Fibroblast of gingiva (primary cell): ENCODE measurements around the gene EMID1.

Experiments
- DNase-seq: peaks from one replicate; pipeline ENCODE4 v3.0.0-alpha.2; 2011; ENCODE audit warnings: low read depth

Gene EMID1

GRCh38 chr22:29260601-29261315 lies 55.1 kb downstream of the EMID1 start:
- DNase-seq: no peak

- no peak for DNase-seq
These were observed 58.1 kb downstream of the EMID1 start for GRCh38 chr22:29263791-29264276.

GRCh38 chr22:29265305-29265704 lies 59.6 kb downstream of the EMID1 start:
- no peak for DNase-seq

- DNase-seq: peak; percentile 75
These were observed 60.2 kb downstream of the EMID1 start for GRCh38 chr22:29265929-29266328.

- peak; percentile 22 for DNase-seq
These were observed 61.1 kb downstream of the EMID1 start for GRCh38 chr22:29266564-29267461.

- DNase-seq: no peak
These were observed 61.8 kb downstream of the EMID1 start for GRCh38 chr22:29267462-29267857.

- peak; percentile 98 for DNase-seq
These were observed 62.3 kb downstream of the EMID1 start, which contains the start of the genes EWSR1 and RHBDD3 for GRCh38 chr22:29267858-29268510. Gene EWSR1 (plus strand): TSS chr22:29268268. CDS start chr22:29268337, 69 bp downstream. Gene RHBDD3 (minus strand): TSS chr22:29267981. CDS start chr22:29265626, 2,355 bp downstream.

GRCh38 chr22:29268511-29269229 lies 63.0 kb downstream of the EMID1 start:
- DNase-seq: peak; percentile 72

- no peak for DNase-seq
These were observed 63.5 kb downstream of the EMID1 start for GRCh38 chr22:29269230-29269604.

GRCh38 chr22:29269731-29270474 lies 64.2 kb downstream of the EMID1 start:
- DNase-seq: no peak

- DNase-seq: peak; percentile 34
These were observed 65.0 kb downstream of the EMID1 start for GRCh38 chr22:29270475-29271271.

GRCh38 chr22:29272624-29273023 lies 66.9 kb downstream of the EMID1 start:
- no peak for DNase-seq

GRCh38 chr22:29275167-29275566 lies 69.5 kb downstream of the EMID1 start:
- DNase-seq: no peak

GRCh38 chr22:29275819-29276565 lies 70.3 kb downstream of the EMID1 start:
- no peak for DNase-seq

GRCh38 chr22:29277927-29278326 lies 72.2 kb downstream of the EMID1 start:
- no peak for DNase-seq

- no peak for DNase-seq
These were observed 78.5 kb downstream of the EMID1 start for GRCh38 chr22:29284196-29284595.

GRCh38 chr22:29288837-29289236 lies 83.1 kb downstream of the EMID1 start:
- no peak for DNase-seq

GRCh38 chr22:29290061-29290460 lies 84.4 kb downstream of the EMID1 start:
- DNase-seq: no peak

GRCh38 chr22:29291215-29291614 lies 85.5 kb downstream of the EMID1 start:
- DNase-seq: no peak
